ENCODE data around the gene PDE3B.
"Not testable (repeated sequence)": the region's sequence is repeated elsewhere in the genome, so short reads cannot be mapped to it uniquely, and the experiment has no call there.

Gene PDE3B

DNA sequence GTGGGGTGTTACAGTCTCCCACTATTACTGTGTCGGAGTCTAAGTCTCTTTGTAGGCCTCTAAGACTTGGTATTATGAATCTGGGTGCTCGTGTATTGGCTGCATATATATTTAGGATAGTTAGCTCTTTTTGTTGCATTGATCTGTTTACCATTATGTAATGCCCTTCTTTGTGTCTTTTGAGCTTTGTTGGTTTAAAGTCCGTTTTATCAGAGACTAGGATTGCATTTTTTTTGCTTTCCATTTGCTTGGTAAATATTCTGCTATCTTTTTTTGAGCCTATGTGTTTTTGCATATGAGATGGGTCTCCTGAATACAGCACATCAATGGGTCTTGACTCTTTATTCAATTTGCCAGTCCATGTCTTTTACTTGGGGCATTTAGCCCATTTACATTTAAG lies 97.6 kb downstream of the PDE3B start:
- Histone ChIP-seq H2AFZ (ENCODE audit: low read depth, low read length) (no peak overlapping the region), H4K20me1 (ENCODE audit: insufficient read depth, low read length) (no peaks in the 10 kb centered on the region), H3K9me3 (ENCODE audit: insufficient read depth, low read length) (no peaks in the 10 kb centered on the region), H3K79me2 (ENCODE audit: low read length) (no peaks in the 10 kb centered on the region), H3K4me1 (ENCODE audit: low read length) (no peaks in the 10 kb centered on the region), H3K9ac (ENCODE audit: low read length) (no peak overlapping the region), H3K36me3 (replicated peaks; ENCODE audit: low read depth, low read length) (no peaks in the 10 kb centered on the region), H3K27ac (ENCODE audit: low read length) (no peak overlapping the region), H3K4me2 (ENCODE audit: low read length) (no peak overlapping the region), H3K27me3 (ENCODE audit: low read depth, low read length) (no peaks in the 10 kb centered on the region), H3K4me3 (ENCODE audit: low read length) (no peak overlapping the region)
- TF ChIP-seq, protein P1, sequence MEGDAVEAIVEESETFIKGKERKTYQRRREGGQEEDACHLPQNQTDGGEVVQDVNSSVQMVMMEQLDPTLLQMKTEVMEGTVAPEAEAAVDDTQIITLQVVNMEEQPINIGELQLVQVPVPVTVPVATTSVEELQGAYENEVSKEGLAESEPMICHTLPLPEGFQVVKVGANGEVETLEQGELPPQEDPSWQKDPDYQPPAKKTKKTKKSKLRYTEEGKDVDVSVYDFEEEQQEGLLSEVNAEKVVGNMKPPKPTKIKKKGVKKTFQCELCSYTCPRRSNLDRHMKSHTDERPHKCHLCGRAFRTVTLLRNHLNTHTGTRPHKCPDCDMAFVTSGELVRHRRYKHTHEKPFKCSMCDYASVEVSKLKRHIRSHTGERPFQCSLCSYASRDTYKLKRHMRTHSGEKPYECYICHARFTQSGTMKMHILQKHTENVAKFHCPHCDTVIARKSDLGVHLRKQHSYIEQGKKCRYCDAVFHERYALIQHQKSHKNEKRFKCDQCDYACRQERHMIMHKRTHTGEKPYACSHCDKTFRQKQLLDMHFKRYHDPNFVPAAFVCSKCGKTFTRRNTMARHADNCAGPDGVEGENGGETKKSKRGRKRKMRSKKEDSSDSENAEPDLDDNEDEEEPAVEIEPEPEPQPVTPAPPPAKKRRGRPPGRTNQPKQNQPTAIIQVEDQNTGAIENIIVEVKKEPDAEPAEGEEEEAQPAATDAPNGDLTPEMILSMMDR (IDR thresholded peaks at IDR 0.05; ENCODE audit: low read depth, low read length), result no peak
- no peak for TF ChIP-seq EZH2phosphoT487 (IDR thresholded peaks at IDR 0.05; ENCODE audit: low read depth)

DNA sequence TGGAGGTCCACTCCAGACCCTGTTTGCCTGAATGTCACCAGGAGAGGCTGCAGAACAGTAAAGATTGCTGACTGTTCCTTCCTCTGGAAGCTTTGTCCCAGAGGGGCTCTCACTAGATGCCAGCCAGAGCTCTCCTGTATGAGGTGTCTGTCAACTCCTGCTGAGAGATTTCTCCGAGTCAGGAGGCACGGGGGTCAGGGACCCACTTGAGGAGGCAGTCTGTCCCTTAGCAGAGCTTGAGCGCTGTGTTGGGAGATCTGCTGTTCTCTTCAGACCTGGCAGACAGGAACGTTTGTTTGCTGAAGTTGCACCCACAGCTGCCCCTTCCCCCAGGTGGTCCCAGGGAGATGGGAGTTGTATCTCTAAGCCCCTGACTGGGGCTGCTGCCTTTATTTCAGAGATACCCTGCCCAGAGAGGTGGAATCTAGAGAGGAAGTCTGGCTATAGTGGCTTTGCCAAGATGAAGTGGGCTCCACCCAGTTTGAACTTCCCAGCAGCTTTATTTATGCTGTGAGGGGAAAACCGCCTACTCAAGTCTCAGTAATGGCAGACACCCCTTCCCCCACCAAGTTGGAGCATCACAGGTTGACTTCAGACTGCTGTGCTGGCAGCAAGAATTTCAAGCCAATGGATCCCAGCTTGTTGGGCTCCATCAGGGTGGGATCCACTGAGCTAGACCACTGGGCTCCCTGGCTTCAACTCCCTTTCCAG lies 99.4 kb downstream of the PDE3B start:
- H3K9me3 ChIP-seq (ENCODE audit: insufficient read depth, low read length), result no peaks in the 10 kb centered on the region
- H3K27me3 ChIP-seq (ENCODE audit: low read depth, low read length), result no peaks in the 10 kb centered on the region
- H2AFZ ChIP-seq (ENCODE audit: low read depth, low read length), result no peak overlapping the region
- no peaks in the 10 kb centered on the region for H3K79me2 ChIP-seq (ENCODE audit: low read length)
- no peak overlapping the region for H3K27ac ChIP-seq (ENCODE audit: low read length)
- TF ChIP-seq EZH2phosphoT487 (IDR thresholded peaks at IDR 0.05; ENCODE audit: low read depth), result no peak
- TF ChIP-seq, protein P1 (IDR thresholded peaks at IDR 0.05; ENCODE audit: low read depth, low read length), result no peak
- no peak overlapping the region for H3K9ac ChIP-seq (ENCODE audit: low read length)
- no peak overlapping the region for H3K4me3 ChIP-seq (ENCODE audit: low read length)
- no peaks in the 10 kb centered on the region for H4K20me1 ChIP-seq (ENCODE audit: insufficient read depth, low read length)
- H3K4me1 ChIP-seq (ENCODE audit: low read length), result no peaks in the 10 kb centered on the region
- H3K4me2 ChIP-seq (ENCODE audit: low read length), result no peak overlapping the region
- no peaks in the 10 kb centered on the region for H3K36me3 ChIP-seq (replicated peaks; ENCODE audit: low read depth, low read length)

DNA sequence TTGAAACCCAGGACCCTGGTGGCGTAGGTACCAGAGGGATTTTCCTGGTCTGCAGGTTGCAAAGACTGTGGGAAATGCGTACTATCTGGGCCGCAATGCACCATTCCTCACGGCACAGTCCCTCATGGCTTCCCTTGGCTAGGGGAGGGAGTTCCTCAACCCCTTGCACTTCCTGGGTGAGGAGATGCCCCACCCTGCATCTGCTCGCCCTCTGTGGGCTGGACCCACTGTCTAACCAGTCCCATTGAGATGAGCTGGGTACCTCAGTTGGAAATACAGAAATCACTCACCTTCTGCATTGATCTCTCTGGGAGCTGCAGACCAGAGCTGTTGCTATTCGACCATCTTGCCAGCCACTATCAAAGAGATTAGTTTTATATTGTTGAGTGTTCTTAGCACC lies 100.1 kb downstream of the PDE3B start:
- H3K27ac ChIP-seq (ENCODE audit: low read length); H3K4me1 ChIP-seq (ENCODE audit: low read length); H3K4me3 ChIP-seq (ENCODE audit: low read length); H4K20me1 ChIP-seq (ENCODE audit: insufficient read depth, low read length); H3K9ac ChIP-seq (ENCODE audit: low read length); H3K79me2 ChIP-seq (ENCODE audit: low read length); H3K9me3 ChIP-seq (ENCODE audit: insufficient read depth, low read length); H3K27me3 ChIP-seq (ENCODE audit: low read depth, low read length); H3K36me3 ChIP-seq (replicated peaks; ENCODE audit: low read depth, low read length); H3K4me2 ChIP-seq (ENCODE audit: low read length); H2AFZ ChIP-seq (ENCODE audit: low read depth, low read length): not testable (repeated sequence)

DNA sequence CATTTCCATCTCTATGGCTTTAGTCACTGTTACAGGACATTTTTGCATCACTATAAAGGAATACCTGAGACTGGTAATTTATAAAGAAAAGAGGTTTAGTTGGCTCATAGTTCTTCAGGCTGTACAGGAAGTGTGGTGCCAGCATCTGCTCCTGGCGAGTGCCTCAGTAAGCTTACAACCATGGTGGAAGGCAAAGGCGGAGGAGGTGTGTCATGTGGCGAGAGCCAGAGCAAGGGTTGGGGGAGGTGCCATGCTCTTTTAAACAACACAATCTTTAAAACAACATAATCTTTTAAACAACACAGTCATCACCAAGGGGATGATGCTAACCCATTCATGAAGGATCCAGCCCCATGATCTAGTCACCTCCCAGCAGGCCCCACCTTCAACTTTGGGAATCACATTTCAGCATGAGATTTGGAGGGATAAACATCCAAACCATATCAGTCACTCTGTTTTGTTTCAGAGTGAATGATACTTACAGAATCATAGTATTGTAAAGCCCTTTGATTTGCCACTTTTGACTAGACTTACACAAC lies 103.3 kb downstream of the PDE3B start:
- Histone ChIP-seq H3K27me3 (ENCODE audit: low read depth, low read length) (no peaks in the 10 kb centered on the region), H4K20me1 (ENCODE audit: insufficient read depth, low read length) (no peaks in the 10 kb centered on the region), H3K27ac (ENCODE audit: low read length) (no peak overlapping the region), H3K9me3 (ENCODE audit: insufficient read depth, low read length) (no peaks in the 10 kb centered on the region), H3K4me1 (ENCODE audit: low read length) (peaks cover 10% of the 10 kb centered on the region), H3K4me2 (ENCODE audit: low read length) (no peak overlapping the region), H2AFZ (ENCODE audit: low read depth, low read length) (no peak overlapping the region), H3K79me2 (ENCODE audit: low read length) (no peaks in the 10 kb centered on the region), H3K9ac (ENCODE audit: low read length) (no peak overlapping the region), H3K36me3 (replicated peaks; ENCODE audit: low read depth, low read length) (no peaks in the 10 kb centered on the region), H3K4me3 (ENCODE audit: low read length) (no peak overlapping the region)
- TF ChIP-seq, protein P1 (IDR thresholded peaks at IDR 0.05; ENCODE audit: low read depth, low read length), result no peak
- TF ChIP-seq EZH2phosphoT487 (IDR thresholded peaks at IDR 0.05; ENCODE audit: low read depth), result no peak
